22Rv1 (cell line): ENCODE data around the gene IQGAP2.

Source experiments
- H3K27ac ChIP-seq: fragments of 450-650 bp; 2 replicates; pipeline ENCODE4 v1.5.1; 2017
- CTCF ChIP-seq: fragments of 450-650 bp; IDR thresholded peaks from 2 replicates; pipeline ENCODE4 v1.5.1; 2017; ENCODE audit warnings: mild to moderate bottlenecking
- ZFX ChIP-seq: fragments of 450-650 bp; IDR thresholded peaks from 2 replicates; pipeline ENCODE4 v1.6.1; 2017; ENCODE audit warnings: antibody characterized with exemption, borderline replicate concordance

The IQGAP2 gene

GRCh38 chr5:76397200-76397599 is 5.9 kb upstream of the IQGAP2 start:
- TF ChIP-seq ZFX, result no peak
- no peak for TF ChIP-seq CTCF
- H3K27ac ChIP-seq, result no peak overlapping the region

GRCh38 chr5:76399268-76399667 is 3.8 kb upstream of the IQGAP2 start:
- H3K27ac ChIP-seq, result no peak overlapping the region
- TF ChIP-seq ZFX, result no peak
- TF ChIP-seq CTCF, result no peak

GRCh38 chr5:76400466-76400865 is 2.6 kb upstream of the IQGAP2 start:
- H3K27ac ChIP-seq, result no peak overlapping the region
- TF ChIP-seq CTCF (no peak), ZFX (no peak)

GRCh38 chr5:76401801-76402250 is 1.3 kb upstream of the IQGAP2 start:
- H3K27ac ChIP-seq, result no peak overlapping the region
- TF ChIP-seq ZFX (no peak), CTCF (no peak)

- no peak overlapping the region for H3K27ac ChIP-seq
- no peak for TF ChIP-seq ZFX
- TF ChIP-seq CTCF, result no peak
Measured at GRCh38 chr5:76402251-76402885, 717 bp upstream of the IQGAP2 start.

- no peak for TF ChIP-seq ZFX
- TF ChIP-seq CTCF, result no peak
- H3K27ac ChIP-seq, result no peak overlapping the region
Measured at GRCh38 chr5:76403766-76404222, 709 bp downstream of the IQGAP2 start.

- TF ChIP-seq ZFX (no peak), CTCF (no peak)
- no peak overlapping the region for H3K27ac ChIP-seq
Measured at GRCh38 chr5:76404223-76405211, 1.4 kb downstream of the IQGAP2 start.
